H1 (cell line): ENCODE measurements around the gene PLTP. TPM values are rescaled to one million over a fixed set of nuclear protein-coding genes. Genes with fewer than 3 reads are reported as not detected.

Experiments
- CBX5 ChIP-seq: fragments of 300-800, 300-1000 bp; sonication (generic); IDR thresholded peaks from 2 replicates; pipeline ENCODE4 v1.7.1; 2016; ENCODE audit warnings: antibody characterized with exemption, low read length, low read depth
- EGR1 ChIP-seq: IDR thresholded peaks from 2 replicates; pipeline ENCODE4 v1.6.1; 2011; ENCODE audit warnings: low read depth, low read length, borderline replicate concordance
- HDAC2 ChIP-seq, 2 experiments: fragments of 300-600 bp in 1 of 2; sonication (generic) in 1 of 2; IDR thresholded peaks; 2 replicates each; pipeline ENCODE4 v1.6.1; 2011 to 2012; ENCODE audit warnings: low read depth in 2 of 2, low read length in 2 of 2, mild to moderate bottlenecking in 2 of 2, moderate library complexity in 2 of 2, borderline replicate concordance in 1 of 2, inconsistent platforms in 1 of 2
- HDAC6 ChIP-seq: IDR thresholded peaks from one replicate; pipeline ENCODE4 v1.7.1; 2012; ENCODE audit warnings: low read depth, mild to moderate bottlenecking, inconsistent platforms, low read length, moderate library complexity
- SIRT6 ChIP-seq: IDR thresholded peaks from one replicate; pipeline ENCODE4 v1.7.1; 2012; ENCODE audit warnings: low read length, inconsistent platforms
- SP2 ChIP-seq: IDR thresholded peaks from 2 replicates; pipeline ENCODE4 v1.6.1; 2012; ENCODE audit warnings: mild to moderate bottlenecking, low read length, inconsistent platforms
- TAF1 ChIP-seq: IDR thresholded peaks from 2 replicates; pipeline ENCODE4 v1.6.1; 2011; ENCODE audit warnings: mild to moderate bottlenecking, low read depth, low read length
- TBP ChIP-seq: IDR thresholded peaks from 2 replicates; pipeline ENCODE4 v1.6.1; 2011; ENCODE audit warnings: low read depth, low read length, improper control_type of control experiment
- YY1 ChIP-seq: IDR thresholded peaks from 2 replicates; pipeline ENCODE4 v1.6.1; 2011; ENCODE audit warnings: low read depth, mild to moderate bottlenecking, low read length
- polyA plus RNA-seq, 7 experiments: library from polyadenylated mRNA; depleted of rRNA in 3 of 7; stranded (reverse) in 5 of 7; unstranded in 2 of 7; fragments of >200 nt in 5 of 7; fragments of 200-250 nt in 2 of 7; gene quantifications; 1 replicate in 5 of 7; 2 replicates in 1 of 7; 4 replicates in 1 of 7; pipeline versions ENCODE4 v1.2.1 to v1.2.3, GENCODE V29; 2011 to 2013; ENCODE audit warnings: missing spikeins in 2 of 7, mixed read lengths in 2 of 7
- total RNA-seq: library from RNA; stranded (reverse); fragmentation: NEBNext Ultra II Directional; extraction: Animal tissue kit (Norgen Biotek cat#: 25700); gene quantifications from 2 replicates; pipeline ENCODE4 v1.2.1, GENCODE V29; 2021
- TF ChIP-seq, protein P1 (sequence below): fragments of 300-600 bp; sonication (generic); IDR thresholded peaks from 2 replicates; pipeline ENCODE4 v1.7.1; 2012; ENCODE audit warnings: low read length, moderate library complexity, mild to moderate bottlenecking, inconsistent platforms; ENCODE audit not compliant: insufficient replicate concordance
- TF ChIP-seq, protein P2 (sequence below): IDR thresholded peaks from 2 replicates; pipeline ENCODE4 v1.6.1; 2012; ENCODE audit warnings: inconsistent platforms

The PLTP gene
- total and polyA plus RNA-seq, 2 of the 8 experiments (the other 6 are each of a cell fraction or from before 2014, with no cell fraction given) = 120 to 194 TPM

DNA sequence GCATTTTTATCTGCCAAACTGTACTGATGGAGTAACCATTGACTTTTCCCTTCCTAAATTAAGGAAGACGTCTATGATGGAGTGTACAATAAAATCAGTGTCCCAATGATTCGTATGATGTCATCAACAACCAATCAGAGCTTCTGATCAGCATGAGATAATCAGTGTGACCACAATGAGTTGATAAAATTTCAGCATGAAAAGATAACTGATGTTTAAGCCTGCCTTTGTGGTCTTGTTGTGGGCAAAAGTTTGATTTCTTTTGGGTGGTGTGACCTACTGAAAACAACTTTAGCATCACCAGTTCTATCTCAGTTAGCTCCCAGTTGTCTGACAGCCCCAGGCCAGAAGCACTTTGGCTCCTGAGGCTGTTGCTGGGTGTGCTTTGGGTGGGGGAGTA, 25.8 kb upstream of the PLTP start (continued):
- TF ChIP-seq, protein P1, sequence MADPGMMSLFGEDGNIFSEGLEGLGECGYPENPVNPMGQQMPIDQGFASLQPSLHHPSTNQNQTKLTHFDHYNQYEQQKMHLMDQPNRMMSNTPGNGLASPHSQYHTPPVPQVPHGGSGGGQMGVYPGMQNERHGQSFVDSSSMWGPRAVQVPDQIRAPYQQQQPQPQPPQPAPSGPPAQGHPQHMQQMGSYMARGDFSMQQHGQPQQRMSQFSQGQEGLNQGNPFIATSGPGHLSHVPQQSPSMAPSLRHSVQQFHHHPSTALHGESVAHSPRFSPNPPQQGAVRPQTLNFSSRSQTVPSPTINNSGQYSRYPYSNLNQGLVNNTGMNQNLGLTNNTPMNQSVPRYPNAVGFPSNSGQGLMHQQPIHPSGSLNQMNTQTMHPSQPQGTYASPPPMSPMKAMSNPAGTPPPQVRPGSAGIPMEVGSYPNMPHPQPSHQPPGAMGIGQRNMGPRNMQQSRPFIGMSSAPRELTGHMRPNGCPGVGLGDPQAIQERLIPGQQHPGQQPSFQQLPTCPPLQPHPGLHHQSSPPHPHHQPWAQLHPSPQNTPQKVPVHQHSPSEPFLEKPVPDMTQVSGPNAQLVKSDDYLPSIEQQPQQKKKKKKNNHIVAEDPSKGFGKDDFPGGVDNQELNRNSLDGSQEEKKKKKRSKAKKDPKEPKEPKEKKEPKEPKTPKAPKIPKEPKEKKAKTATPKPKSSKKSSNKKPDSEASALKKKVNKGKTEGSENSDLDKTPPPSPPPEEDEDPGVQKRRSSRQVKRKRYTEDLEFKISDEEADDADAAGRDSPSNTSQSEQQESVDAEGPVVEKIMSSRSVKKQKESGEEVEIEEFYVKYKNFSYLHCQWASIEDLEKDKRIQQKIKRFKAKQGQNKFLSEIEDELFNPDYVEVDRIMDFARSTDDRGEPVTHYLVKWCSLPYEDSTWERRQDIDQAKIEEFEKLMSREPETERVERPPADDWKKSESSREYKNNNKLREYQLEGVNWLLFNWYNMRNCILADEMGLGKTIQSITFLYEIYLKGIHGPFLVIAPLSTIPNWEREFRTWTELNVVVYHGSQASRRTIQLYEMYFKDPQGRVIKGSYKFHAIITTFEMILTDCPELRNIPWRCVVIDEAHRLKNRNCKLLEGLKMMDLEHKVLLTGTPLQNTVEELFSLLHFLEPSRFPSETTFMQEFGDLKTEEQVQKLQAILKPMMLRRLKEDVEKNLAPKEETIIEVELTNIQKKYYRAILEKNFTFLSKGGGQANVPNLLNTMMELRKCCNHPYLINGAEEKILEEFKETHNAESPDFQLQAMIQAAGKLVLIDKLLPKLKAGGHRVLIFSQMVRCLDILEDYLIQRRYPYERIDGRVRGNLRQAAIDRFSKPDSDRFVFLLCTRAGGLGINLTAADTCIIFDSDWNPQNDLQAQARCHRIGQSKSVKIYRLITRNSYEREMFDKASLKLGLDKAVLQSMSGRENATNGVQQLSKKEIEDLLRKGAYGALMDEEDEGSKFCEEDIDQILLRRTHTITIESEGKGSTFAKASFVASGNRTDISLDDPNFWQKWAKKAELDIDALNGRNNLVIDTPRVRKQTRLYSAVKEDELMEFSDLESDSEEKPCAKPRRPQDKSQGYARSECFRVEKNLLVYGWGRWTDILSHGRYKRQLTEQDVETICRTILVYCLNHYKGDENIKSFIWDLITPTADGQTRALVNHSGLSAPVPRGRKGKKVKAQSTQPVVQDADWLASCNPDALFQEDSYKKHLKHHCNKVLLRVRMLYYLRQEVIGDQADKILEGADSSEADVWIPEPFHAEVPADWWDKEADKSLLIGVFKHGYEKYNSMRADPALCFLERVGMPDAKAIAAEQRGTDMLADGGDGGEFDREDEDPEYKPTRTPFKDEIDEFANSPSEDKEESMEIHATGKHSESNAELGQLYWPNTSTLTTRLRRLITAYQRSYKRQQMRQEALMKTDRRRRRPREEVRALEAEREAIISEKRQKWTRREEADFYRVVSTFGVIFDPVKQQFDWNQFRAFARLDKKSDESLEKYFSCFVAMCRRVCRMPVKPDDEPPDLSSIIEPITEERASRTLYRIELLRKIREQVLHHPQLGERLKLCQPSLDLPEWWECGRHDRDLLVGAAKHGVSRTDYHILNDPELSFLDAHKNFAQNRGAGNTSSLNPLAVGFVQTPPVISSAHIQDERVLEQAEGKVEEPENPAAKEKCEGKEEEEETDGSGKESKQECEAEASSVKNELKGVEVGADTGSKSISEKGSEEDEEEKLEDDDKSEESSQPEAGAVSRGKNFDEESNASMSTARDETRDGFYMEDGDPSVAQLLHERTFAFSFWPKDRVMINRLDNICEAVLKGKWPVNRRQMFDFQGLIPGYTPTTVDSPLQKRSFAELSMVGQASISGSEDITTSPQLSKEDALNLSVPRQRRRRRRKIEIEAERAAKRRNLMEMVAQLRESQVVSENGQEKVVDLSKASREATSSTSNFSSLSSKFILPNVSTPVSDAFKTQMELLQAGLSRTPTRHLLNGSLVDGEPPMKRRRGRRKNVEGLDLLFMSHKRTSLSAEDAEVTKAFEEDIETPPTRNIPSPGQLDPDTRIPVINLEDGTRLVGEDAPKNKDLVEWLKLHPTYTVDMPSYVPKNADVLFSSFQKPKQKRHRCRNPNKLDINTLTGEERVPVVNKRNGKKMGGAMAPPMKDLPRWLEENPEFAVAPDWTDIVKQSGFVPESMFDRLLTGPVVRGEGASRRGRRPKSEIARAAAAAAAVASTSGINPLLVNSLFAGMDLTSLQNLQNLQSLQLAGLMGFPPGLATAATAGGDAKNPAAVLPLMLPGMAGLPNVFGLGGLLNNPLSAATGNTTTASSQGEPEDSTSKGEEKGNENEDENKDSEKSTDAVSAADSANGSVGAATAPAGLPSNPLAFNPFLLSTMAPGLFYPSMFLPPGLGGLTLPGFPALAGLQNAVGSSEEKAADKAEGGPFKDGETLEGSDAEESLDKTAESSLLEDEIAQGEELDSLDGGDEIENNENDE = no peak
- TF ChIP-seq SP2 (no peak), YY1 (no peak), EGR1 (no peak), TBP (no peak), CBX5 (no peak), HDAC6 (no peak), SIRT6 (no peak), HDAC2 (IDR thresholded peaks at IDR 0.05; ENCODE audit: borderline replicate concordance in 1 of 2, low read depth in 2 of 2, low read length in 2 of 2) (no peak), TAF1 (no peak)
- TF ChIP-seq, protein P2, sequence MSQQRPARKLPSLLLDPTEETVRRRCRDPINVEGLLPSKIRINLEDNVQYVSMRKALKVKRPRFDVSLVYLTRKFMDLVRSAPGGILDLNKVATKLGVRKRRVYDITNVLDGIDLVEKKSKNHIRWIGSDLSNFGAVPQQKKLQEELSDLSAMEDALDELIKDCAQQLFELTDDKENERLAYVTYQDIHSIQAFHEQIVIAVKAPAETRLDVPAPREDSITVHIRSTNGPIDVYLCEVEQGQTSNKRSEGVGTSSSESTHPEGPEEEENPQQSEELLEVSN = no peak
